Loucy (cell line): ENCODE measurements around the gene RPL28.

Source experiments
- H2AFZ ChIP-seq: fragments of 200-600 bp; sonication (generic); 2 replicates; pipeline ENCODE4 v1.6.0; 2016; ENCODE audit warnings: antibody characterized with exemption, mild to moderate bottlenecking, low read length, moderate library complexity
- H3F3A ChIP-seq: fragments of 200-600 bp; 2 replicates; pipeline ENCODE4 v1.6.0; 2016; ENCODE audit warnings: antibody characterized with exemption, low read depth, mild to moderate bottlenecking
- H3K27me3 ChIP-seq: fragments of 200-600 bp; sonication (generic); 2 replicates; pipeline ENCODE4 v1.6.1; 2014; ENCODE audit warnings: low read length, mild to moderate bottlenecking; ENCODE audit not compliant: insufficient read depth, poor library complexity, severe bottlenecking
- H3K36me3 ChIP-seq: fragments of 200-600 bp; sonication (generic); 2 replicates; pipeline ENCODE4 v1.6.1; 2016; ENCODE audit warnings: low read length; ENCODE audit not compliant: insufficient read depth
- H3K4me1 ChIP-seq: fragments of 200-600 bp; sonication (generic); 2 replicates; pipeline ENCODE4 v1.5.1; 2014; ENCODE audit warnings: low read length, mild to moderate bottlenecking; ENCODE audit not compliant: insufficient read depth, poor library complexity, severe bottlenecking
- H3K4me2 ChIP-seq: fragments of 200-600 bp; sonication (generic); 2 replicates; pipeline ENCODE4 v1.6.0; 2014; ENCODE audit warnings: antibody characterized with exemption, low read length, low read depth, mild to moderate bottlenecking; ENCODE audit not compliant: poor library complexity, severe bottlenecking
- H3K4me3 ChIP-seq: fragments of 200-600 bp; sonication (generic); 2 replicates; pipeline ENCODE4 v1.5.1; 2014; ENCODE audit warnings: low read length, mild to moderate bottlenecking, mixed read lengths; ENCODE audit not compliant: poor library complexity, severe bottlenecking
- H3K79me2 ChIP-seq: fragments of 200-600 bp; sonication (generic); 2 replicates; pipeline ENCODE4 v1.6.1; 2014; ENCODE audit warnings: low read length; ENCODE audit not compliant: insufficient read depth
- H3K9ac ChIP-seq: fragments of 200-600 bp; sonication (generic); 2 replicates; pipeline ENCODE4 v1.6.0; 2014; ENCODE audit warnings: mild to moderate bottlenecking, low read depth, low read length, moderate library complexity; ENCODE audit not compliant: poor library complexity, severe bottlenecking
- H3K9me2 ChIP-seq: fragments of 200-600 bp; sonication (generic); replicated peaks from 2 replicates; pipeline ENCODE4 v1.6.1; 2016; ENCODE audit warnings: low read depth, low read length, mixed read lengths
- H3K9me3 ChIP-seq: fragments of 200-600 bp; sonication (generic); 2 replicates; pipeline ENCODE4 v1.6.1; 2014; ENCODE audit warnings: mild to moderate bottlenecking, antibody characterized with exemption, low read length, low read depth; ENCODE audit not compliant: insufficient read depth
- H4K20me1 ChIP-seq: fragments of 200-600 bp; sonication (generic); 2 replicates; pipeline ENCODE4 v1.6.0; 2014; ENCODE audit warnings: antibody characterized with exemption, low read length, mild to moderate bottlenecking; ENCODE audit not compliant: insufficient read depth, poor library complexity, severe bottlenecking
- EZH2phosphoT487 ChIP-seq: fragments of 200-600 bp; IDR thresholded peaks from 2 replicates; pipeline ENCODE4 v1.6.1; 2018; ENCODE audit warnings: antibody characterized with exemption, mild to moderate bottlenecking, moderate library complexity, borderline replicate concordance
- TF ChIP-seq, protein P1 (sequence below): fragments of 200-600 bp; sonication (generic); conservative IDR thresholded peaks from 2 replicates; pipeline ENCODE4 v1.5.1; 2014; ENCODE audit warnings: mild to moderate bottlenecking, antibody characterized with exemption, low read length

Gene RPL28

GRCh38 chr19:55345818-55346724, 39.7 kb upstream of the RPL28 start:
- H3F3A ChIP-seq, result no peaks in the 10 kb centered on the region
- H3K9ac ChIP-seq, result no peak overlapping the region
- no peak overlapping the region for H3K4me2 ChIP-seq
- H3K36me3 ChIP-seq, result no peaks in the 10 kb centered on the region
- no peak for TF ChIP-seq EZH2phosphoT487
- TF ChIP-seq, protein P1, sequence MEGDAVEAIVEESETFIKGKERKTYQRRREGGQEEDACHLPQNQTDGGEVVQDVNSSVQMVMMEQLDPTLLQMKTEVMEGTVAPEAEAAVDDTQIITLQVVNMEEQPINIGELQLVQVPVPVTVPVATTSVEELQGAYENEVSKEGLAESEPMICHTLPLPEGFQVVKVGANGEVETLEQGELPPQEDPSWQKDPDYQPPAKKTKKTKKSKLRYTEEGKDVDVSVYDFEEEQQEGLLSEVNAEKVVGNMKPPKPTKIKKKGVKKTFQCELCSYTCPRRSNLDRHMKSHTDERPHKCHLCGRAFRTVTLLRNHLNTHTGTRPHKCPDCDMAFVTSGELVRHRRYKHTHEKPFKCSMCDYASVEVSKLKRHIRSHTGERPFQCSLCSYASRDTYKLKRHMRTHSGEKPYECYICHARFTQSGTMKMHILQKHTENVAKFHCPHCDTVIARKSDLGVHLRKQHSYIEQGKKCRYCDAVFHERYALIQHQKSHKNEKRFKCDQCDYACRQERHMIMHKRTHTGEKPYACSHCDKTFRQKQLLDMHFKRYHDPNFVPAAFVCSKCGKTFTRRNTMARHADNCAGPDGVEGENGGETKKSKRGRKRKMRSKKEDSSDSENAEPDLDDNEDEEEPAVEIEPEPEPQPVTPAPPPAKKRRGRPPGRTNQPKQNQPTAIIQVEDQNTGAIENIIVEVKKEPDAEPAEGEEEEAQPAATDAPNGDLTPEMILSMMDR, result no peak
- peaks cover 8% of the 10 kb centered on the region for H3K4me1 ChIP-seq
- H3K27me3 ChIP-seq, result no peaks in the 10 kb centered on the region
- no peak overlapping the region for H3K4me3 ChIP-seq
- no peaks in the 10 kb centered on the region for H3K9me3 ChIP-seq
- H3K9me2 ChIP-seq, result no peaks in the 10 kb centered on the region
- no peak overlapping the region for H2AFZ ChIP-seq
- H3K79me2 ChIP-seq, result peaks cover 18% of the 10 kb centered on the region
- peaks cover 14% of the 10 kb centered on the region for H4K20me1 ChIP-seq

GRCh38 chr19:55346725-55347441, 38.8 kb upstream of the RPL28 start:
- H3K36me3 ChIP-seq, result no peaks in the 10 kb centered on the region
- peaks cover 12% of the 10 kb centered on the region for H3K79me2 ChIP-seq
- peaks cover 3% of the 10 kb centered on the region for H3K4me1 ChIP-seq
- H2AFZ ChIP-seq, result no peak overlapping the region
- no peak for TF ChIP-seq EZH2phosphoT487
- TF ChIP-seq, protein P1, result no peak
- no peak overlapping the region for H3K4me3 ChIP-seq
- no peaks in the 10 kb centered on the region for H3K27me3 ChIP-seq
- peaks cover 7% of the 10 kb centered on the region for H4K20me1 ChIP-seq
- no peaks in the 10 kb centered on the region for H3K9me3 ChIP-seq
- H3K9ac ChIP-seq, result no peak overlapping the region
- H3F3A ChIP-seq, result no peaks in the 10 kb centered on the region
- H3K9me2 ChIP-seq, result no peaks in the 10 kb centered on the region
- H3K4me2 ChIP-seq, result no peak overlapping the region

DNA sequence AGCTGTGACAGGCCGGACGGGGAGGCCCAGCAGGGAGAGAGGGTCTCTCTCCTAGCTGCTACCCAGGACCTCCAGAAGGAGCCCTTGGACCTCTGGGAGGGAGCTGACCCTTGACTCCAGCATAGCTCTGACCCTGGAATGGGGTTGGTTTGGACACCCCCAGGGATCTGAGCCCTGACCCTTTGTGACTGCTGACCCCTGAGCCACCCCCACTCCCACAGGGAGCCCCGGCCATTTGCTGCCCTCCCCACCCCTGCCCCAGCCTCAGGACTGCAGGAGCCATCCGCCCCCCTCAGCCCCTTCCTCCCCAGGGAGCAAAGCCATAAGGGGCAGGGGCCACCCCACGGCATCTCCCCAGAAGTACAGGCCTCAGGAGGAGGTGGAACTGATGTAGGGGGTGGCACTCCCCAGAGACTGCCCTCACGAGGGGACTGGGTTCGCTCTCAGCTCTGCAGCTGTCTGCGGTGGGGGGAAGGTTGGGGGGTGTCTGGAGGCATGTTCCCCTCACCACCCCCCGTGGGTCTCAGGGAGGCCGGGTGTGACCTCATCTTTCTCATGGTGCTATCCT, 38.2 kb upstream of the RPL28 start:
- no peaks in the 10 kb centered on the region for H3K9me2 ChIP-seq
- H3K4me3 ChIP-seq, result no peak overlapping the region
- TF ChIP-seq, protein P1, result no peak
- no peak for TF ChIP-seq EZH2phosphoT487
- no peaks in the 10 kb centered on the region for H3F3A ChIP-seq
- H4K20me1 ChIP-seq, result peaks cover 1% of the 10 kb centered on the region
- no peak overlapping the region for H2AFZ ChIP-seq
- H3K27me3 ChIP-seq, result no peaks in the 10 kb centered on the region
- no peaks in the 10 kb centered on the region for H3K4me1 ChIP-seq
- no peak overlapping the region for H3K4me2 ChIP-seq
- H3K9ac ChIP-seq, result no peak overlapping the region
- no peaks in the 10 kb centered on the region for H3K36me3 ChIP-seq
- H3K9me3 ChIP-seq, result no peaks in the 10 kb centered on the region
- peaks cover 6% of the 10 kb centered on the region; the same call in 1 of the 2 replicates for H3K79me2 ChIP-seq
